ENCODE results near the gene C7orf57.
A peak's percentile ranks its signal among the peaks of the same experiment; 100 is the strongest.
"Not testable (repeated sequence)": the region's sequence is repeated elsewhere in the genome, so short reads cannot be mapped to it uniquely, and the experiment has no call there.

The C7orf57 gene

GRCh38 chr7:48035301-48035966, at the start of gene C7orf57:
Gene C7orf57 (plus strand): TSS chr7:48035543. CDS start chr7:48036309, 766 bp downstream.
- peak; percentile 96 for DNase-seq

GRCh38 chr7:47988496-47989386, 46.6 kb upstream of the C7orf57 start:
- DNase-seq: no peak

- not testable (repeated sequence) for DNase-seq
These were observed 45.5 kb upstream of the C7orf57 start for GRCh38 chr7:47989607-47990400.

GRCh38 chr7:47990592-47990991, 44.8 kb upstream of the C7orf57 start:
- DNase-seq: no peak

- no peak for DNase-seq
These were observed 44.1 kb upstream of the C7orf57 start for GRCh38 chr7:47991270-47991669.

- DNase-seq: peak; percentile 93
These were observed 43.5 kb upstream of the C7orf57 start for GRCh38 chr7:47991741-47992311.

GRCh38 chr7:47992446-47992845, 42.9 kb upstream of the C7orf57 start:
- DNase-seq: no peak

GRCh38 chr7:47999413-47999812, 35.9 kb upstream of the C7orf57 start:
- DNase-seq: no peak

- DNase-seq: not testable (repeated sequence)
These were observed 35.2 kb upstream of the C7orf57 start for GRCh38 chr7:48000164-48000563.

- DNase-seq: no peak
These were observed 31.3 kb upstream of the C7orf57 start for GRCh38 chr7:48004032-48004431.

- no peak for DNase-seq
These were observed 30.7 kb upstream of the C7orf57 start for GRCh38 chr7:48004638-48005037.

GRCh38 chr7:48006866-48007265, 28.5 kb upstream of the C7orf57 start:
- no peak for DNase-seq

- DNase-seq: no peak
These were observed 26.1 kb upstream of the C7orf57 start for GRCh38 chr7:48009257-48009656.

- DNase-seq: no peak
These were observed 25.4 kb upstream of the C7orf57 start for GRCh38 chr7:48009954-48010353.

- no peak for DNase-seq
These were observed 24.0 kb upstream of the C7orf57 start for GRCh38 chr7:48011323-48011722.

GRCh38 chr7:48011951-48012350, 23.4 kb upstream of the C7orf57 start:
- no peak for DNase-seq

- DNase-seq: no peak
These were observed 18.7 kb upstream of the C7orf57 start for GRCh38 chr7:48016641-48017040.

GRCh38 chr7:48017674-48018073, 17.7 kb upstream of the C7orf57 start:
- DNase-seq: no peak

- DNase-seq: no peak
These were observed 9.7 kb upstream of the C7orf57 start for GRCh38 chr7:48025624-48026023.

- DNase-seq: no peak
These were observed 6.4 kb upstream of the C7orf57 start, which contains the start of gene SUN3 for GRCh38 chr7:48028938-48029337. Gene SUN3 (minus strand): TSS chr7:48029107. CDS start chr7:48028938, 169 bp downstream.

- no peak for DNase-seq
These were observed 4.2 kb upstream of the C7orf57 start for GRCh38 chr7:48031111-48031510.

GRCh38 chr7:48033922-48034321, 1.4 kb upstream of the C7orf57 start:
- no peak for DNase-seq

GRCh38 chr7:48035967-48036478, 680 bp downstream of the C7orf57 start:
- DNase-seq: no peak
